ENCODE results near the gene KIFC3.
"Not testable (repeated sequence)": the region's sequence is repeated elsewhere in the genome, so short reads cannot be mapped to it uniquely, and the experiment has no call there.

KIFC3 gene

GRCh38 chr16:57804111-57804837, 2.0 kb upstream of the KIFC3 start:
- DNase-seq (ENCODE audit: low read depth in 3 of 3), result no peak

DNA sequence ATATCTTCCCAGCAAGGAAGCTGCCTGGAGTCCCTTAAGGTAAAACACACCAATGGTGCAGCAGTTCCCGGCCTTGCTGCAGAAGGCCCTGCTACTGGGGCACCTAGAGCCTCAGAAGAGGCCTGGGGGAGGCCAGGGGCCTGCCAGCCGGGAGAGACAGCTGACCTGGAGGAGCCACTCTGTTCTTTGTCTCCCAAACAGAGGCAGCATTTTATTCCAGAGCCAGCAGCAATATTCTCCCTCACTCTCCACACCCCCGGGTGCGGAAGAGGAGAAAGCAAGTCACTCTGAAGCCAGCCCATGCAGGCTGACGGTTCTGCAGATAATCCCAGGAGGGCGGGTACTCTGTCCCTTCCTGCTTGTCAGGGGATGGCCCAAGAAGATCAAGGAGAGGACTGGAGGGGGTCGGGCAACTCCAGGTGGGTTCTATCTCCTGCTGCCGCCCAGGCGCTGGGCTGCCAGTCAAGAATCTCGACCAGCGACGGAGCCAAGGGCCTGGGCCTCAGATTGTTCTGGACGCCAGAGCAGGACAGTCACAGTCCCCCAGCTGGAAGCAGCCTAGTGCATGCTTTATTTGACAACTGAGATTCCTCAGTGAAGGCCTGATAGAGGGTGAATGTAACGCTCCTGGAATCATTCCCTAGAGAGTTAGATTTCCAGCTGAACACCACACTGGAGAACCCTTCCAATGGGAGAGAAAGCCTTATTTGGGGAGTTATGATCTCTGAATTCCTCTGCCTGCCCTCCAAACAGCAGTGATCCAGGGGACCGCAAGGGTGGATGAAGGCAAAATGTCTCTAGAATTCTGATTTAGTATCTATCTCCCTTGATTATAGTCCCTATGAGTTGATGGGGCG, 1.1 kb upstream of the KIFC3 start:
- no peak for DNase-seq (ENCODE audit: low read depth in 3 of 3)

DNA sequence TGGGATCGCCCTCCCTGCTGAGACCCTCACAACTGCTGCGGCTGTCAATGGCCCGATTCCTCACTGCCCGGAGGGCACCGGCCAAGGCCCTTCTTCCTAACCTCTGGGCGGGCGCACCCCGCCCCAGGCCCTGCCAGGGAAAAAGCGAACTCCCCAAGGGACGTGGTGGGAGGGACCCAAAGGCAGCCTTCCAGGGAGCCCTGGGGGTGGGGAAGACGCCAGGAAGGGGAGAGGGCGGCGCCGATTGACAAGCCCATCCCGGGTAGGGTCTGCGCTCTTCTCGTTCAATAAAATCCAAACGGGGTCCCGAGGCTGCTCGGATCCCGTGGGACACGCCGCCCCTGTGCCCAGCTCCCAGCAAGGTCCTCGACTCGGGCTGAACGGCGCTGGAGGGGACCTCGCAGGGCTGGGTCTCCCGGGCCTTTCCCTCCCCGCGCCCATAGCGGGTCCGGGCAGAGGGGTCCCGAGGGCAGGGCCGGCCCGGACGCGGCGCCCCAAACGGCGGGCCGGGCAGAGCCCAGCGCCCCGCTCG, 416 bp downstream of the KIFC3 start:
- no peak for DNase-seq (ENCODE audit: low read depth in 3 of 3)

DNA sequence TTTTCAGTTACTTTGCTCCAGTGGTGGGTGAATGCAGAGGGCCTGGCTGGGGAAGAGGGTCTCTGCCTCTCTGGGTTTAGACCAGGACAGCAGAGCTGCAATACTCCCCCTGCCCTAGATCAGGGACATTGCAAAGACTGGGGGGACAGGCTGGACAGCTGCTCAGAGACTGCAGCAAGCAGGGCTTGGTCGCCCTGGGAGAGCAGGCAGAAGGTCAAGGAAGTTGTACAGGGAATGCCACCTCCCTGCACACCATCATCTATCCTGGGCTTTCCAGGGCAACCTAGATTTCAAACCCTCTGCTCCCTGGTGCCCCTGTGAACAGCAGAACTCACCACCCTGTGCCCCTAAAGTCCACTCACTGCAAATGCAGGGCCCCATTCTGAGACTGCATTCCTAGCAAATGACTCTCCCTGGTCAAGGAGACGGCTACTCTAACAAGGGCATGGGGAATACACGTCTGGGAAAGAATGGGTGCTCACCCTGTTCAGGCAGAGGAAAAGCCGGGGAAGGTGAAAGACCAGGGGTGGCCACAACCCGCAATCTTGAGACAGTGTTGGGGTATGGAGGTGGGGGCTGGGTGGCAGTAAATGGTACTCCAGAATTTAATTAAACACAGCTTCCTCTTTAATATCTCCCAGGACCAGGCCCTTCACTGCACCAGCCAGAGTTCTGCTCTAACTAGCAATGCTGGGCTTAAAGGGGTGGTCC, 1.0 kb downstream of the KIFC3 start:
- no peak for DNase-seq (ENCODE audit: low read depth in 3 of 3)

DNA sequence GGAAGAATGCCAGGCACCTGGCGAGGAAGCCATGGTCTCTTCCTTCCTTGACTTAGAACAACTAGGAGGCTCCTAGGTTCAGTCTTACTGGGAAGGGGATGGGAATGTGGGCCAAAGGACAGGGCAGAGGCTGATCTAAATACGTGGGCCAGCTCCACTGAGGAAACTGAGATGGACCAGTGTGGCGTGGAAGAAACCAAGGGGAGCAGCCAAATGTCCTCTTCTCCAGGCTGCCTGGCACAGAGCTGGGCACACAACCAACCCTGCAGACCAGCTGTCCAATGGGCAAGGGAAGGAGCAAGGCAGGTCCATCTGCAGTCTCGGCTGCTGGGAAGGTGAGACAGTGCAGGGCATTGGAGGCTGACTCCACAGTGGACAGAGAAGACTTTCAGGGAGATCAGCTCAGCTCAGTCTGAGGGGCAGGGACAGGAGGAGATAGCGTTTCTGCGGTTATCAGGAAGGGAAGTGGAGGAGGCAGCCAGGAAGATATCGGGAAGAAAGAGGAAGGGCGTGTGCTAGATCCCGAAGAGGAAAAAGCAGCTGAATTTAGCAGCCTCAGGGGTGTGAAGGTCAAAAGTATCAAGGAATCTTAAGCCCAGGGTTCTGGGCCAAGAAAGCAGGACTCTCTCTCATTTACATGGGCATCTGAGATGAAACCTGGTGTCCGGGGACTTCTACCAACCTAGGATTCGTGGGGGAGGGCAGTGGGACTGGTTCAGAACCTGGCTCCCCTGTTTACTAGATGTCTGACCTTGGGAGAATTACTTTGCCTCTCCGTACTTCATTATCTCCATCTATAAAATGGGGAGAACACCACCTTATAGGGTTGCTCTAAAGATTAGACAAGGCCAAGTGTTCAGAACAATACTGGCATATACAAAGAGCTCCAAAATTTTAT, 1.8 kb downstream of the KIFC3 start:
- no peak for DNase-seq (ENCODE audit: low read depth in 3 of 3)

DNA sequence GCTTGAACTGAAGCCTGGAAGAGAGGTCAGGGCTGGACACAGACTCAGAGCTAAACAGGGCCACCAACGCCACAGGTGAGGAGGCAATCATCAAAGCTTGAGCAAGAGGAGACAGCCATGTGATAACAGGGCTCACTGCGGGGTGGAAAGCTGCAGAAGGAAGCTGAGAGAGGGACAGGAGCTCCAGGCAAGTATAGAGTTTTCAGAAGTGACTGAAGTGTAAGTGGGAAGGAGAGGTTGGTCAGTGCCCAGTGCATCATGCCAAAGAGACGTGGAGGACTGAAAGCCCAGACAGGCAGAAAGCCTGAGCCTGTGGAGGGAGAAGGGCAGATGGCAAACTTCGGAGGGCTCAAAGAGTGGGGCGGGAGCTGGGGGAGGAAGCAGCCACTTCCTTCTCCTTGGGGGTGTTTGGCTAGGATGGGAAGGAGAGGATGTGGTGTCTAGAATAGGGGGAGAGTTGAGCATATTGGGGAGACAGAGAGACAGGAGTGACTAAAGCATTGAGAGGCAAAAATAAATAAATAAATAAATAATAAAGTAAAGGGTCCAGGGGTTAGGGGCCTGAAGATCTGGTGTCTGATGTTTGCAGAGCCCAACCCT, 2.6 kb downstream of the KIFC3 start:
- DNase-seq (ENCODE audit: low read depth in 3 of 3), result no peak

- no peak for DNase-seq (ENCODE audit: low read depth in 3 of 3)
Observed at GRCh38 chr16:57798953-57799599, 3.2 kb downstream of the KIFC3 start.

GRCh38 chr16:57798267-57798810, 4.0 kb downstream of the KIFC3 start:
- DNase-seq (ENCODE audit: low read depth in 3 of 3), result no peak

- DNase-seq (ENCODE audit: low read depth in 3 of 3), result no peak
Observed at GRCh38 chr16:57797526-57798266, 4.6 kb downstream of the KIFC3 start.

DNA sequence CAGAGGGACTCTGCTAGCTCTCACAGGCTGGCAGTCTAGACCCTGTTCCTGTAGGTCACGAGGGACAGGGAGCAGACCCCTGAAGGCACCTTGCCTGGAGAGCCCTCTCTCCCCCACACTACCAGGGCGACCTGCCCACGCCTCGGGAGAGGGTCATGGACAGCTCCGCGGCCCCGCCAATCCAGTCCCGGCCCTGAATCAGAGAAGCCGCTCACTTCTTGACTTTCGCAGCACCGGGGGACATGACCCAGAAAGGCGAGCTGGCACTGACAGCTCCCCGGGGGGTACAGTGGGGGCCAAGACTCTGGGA, 5.1 kb downstream of the KIFC3 start:
- DNase-seq (ENCODE audit: low read depth in 3 of 3), result no peak

- DNase-seq (ENCODE audit: low read depth in 3 of 3), result not testable (repeated sequence)
Observed at GRCh38 chr16:57796014-57796413, 6.3 kb downstream of the KIFC3 start.

GRCh38 chr16:57795431-57795878, 6.8 kb downstream of the KIFC3 start:
- DNase-seq (ENCODE audit: low read depth in 3 of 3), result peak in 1 of 3 donors; percentile 16

GRCh38 chr16:57794849-57795430, 7.4 kb downstream of the KIFC3 start:
- no peak for DNase-seq (ENCODE audit: low read depth in 3 of 3)

DNA sequence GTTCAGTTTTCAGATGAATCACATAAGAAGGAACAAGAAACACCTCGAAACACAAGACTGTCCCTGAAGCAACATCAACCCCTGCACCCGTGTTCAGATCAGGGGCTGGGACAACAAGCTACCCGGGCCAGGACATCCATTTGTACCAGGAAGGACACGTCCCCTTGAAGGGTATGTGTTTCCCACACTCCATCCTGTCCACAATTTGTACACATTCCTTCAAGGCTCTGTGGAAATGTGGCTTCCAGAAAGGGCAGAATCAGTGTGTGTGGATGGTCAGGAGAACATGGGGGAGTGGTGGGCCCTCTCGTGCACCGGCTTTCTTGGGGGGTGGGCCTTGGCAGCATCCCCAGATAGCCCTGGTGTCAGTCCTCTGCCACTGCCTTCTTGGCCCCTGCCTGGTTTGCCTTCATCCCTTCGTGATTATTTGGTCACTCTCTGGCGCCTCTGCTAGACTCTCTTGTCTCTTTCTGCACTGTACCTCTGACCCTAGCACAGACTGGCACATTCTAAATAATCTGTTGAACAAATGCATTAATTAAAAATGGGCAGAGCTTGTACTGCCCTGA, 10.3 kb downstream of the KIFC3 start:
- DNase-seq (ENCODE audit: low read depth in 3 of 3), result no peak

DNA sequence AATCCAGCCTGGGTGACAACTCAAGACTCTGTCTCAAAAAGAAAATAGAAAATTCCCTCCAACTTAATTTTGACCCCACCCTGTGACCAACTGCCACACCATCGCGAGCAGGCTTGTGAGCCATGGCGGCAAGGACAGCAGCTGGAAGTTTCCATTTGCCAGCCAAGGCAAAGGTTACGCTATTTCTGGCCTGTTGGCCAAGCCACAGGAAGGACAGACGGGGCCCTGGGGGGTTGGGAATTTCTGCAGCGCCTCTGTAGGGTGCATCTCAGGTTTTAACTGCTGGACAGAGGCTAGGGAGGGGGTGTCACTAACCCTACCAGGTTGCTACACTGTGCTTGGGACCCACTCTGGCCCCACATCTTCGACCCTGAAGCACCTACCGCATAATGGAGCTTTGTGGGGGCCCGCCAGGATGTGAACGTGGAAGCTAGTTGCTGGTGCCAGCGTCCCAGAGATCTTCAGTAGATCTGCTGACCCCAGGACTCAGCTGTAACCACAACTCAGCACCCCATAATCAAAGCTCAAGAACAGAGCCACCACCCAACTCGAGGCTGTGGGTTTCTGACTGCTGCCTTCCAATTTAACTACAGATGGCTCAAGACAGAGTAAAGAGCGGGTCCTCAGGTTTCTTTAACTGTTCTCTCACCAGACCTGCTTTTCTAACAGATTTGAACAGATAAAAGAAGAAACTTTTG, 10.9 kb downstream of the KIFC3 start:
- DNase-seq (ENCODE audit: low read depth in 3 of 3), result no peak

GRCh38 chr16:57788951-57789350, 13.3 kb downstream of the KIFC3 start:
- DNase-seq (ENCODE audit: low read depth in 3 of 3), result no peak

DNA sequence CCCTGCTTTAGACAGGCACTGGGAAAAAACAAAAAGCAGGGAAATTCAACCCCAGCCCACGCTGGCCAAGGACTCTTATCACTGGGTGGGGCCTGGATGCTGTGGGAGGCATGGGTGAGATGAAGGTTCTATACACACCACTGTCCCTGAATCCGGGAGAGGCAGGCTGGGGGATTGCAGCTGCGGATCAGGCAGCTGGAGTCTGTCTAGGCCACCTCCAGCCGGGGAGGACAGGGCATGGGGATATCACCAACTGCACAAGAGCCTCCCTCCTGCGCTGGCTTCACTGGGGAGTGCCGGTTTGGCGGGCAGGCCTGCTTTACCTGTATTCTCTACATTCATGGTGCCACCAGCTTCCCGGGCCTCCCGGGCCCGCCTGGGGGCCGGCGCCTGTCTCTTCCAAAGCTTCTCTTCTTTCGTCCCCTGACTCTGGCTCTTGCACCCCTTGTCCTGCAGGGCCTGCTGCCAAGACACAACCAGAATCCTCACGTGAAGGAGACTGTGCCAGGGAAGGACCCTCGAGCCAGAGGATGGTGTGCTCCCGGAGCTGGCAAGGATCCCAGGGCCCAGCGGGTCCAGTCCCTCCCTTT, 13.9 kb downstream of the KIFC3 start:
- no peak for DNase-seq (ENCODE audit: low read depth in 3 of 3)

- no peak for DNase-seq (ENCODE audit: low read depth in 3 of 3)
Observed at GRCh38 chr16:57787519-57787905, 14.8 kb downstream of the KIFC3 start.

All from stimulated activated CD4-positive, alpha-beta T cell treated with anti-CD3 and anti-CD28 coated beads, TNF-alpha, amount 100 ng/mL, for 48 hours (primary cell).